OCI-LY7 (cell line): ENCODE data around the gene KCNK7.

Experiments
- EZH2phosphoT487 ChIP-seq: fragments of 200-600 bp; sonication (generic); IDR thresholded peaks from 2 replicates; pipeline ENCODE4 v1.6.1; 2018; ENCODE audit warnings: low read depth, borderline replicate concordance, mild to moderate bottlenecking, mixed run types, antibody characterized with exemption, low read length, moderate library complexity, mixed read lengths
- TF ChIP-seq, protein P1 (sequence below): fragments of 200-600 bp; sonication (generic); conservative IDR thresholded peaks from 2 replicates; pipeline ENCODE4 v1.5.1; 2014; ENCODE audit warnings: mild to moderate bottlenecking, antibody characterized with exemption, low read length, moderate library complexity, mixed read lengths

DNA sequence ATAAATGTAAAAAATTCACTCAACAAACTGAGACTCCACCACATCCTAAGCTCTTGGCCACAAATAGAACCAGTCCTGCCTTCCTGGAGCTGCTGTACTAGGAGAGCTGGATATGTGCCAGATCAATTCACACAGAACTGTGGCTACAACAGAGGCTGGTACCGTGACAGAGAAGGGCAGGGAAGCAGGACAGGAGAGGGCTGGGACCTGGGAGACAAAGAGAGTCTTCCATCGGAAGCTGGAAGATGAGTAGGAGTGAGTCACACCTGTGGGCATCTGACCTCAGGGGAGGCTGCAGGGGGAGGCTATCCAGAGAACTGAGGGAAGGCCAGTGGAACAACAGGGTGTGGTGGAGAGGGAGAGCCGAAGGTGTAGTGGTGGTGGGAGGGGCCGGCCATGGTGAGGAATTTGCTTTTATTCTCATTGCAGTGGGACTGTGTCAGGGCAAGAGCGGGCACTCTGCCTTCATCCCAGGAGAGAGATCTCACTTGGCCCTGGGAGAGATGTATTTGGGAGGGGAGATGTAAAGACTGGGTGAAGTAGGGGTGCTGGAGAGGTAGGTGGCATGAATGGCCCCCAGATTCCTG is 35.6 kb downstream of the KCNK7 start:
- TF ChIP-seq, protein P1, sequence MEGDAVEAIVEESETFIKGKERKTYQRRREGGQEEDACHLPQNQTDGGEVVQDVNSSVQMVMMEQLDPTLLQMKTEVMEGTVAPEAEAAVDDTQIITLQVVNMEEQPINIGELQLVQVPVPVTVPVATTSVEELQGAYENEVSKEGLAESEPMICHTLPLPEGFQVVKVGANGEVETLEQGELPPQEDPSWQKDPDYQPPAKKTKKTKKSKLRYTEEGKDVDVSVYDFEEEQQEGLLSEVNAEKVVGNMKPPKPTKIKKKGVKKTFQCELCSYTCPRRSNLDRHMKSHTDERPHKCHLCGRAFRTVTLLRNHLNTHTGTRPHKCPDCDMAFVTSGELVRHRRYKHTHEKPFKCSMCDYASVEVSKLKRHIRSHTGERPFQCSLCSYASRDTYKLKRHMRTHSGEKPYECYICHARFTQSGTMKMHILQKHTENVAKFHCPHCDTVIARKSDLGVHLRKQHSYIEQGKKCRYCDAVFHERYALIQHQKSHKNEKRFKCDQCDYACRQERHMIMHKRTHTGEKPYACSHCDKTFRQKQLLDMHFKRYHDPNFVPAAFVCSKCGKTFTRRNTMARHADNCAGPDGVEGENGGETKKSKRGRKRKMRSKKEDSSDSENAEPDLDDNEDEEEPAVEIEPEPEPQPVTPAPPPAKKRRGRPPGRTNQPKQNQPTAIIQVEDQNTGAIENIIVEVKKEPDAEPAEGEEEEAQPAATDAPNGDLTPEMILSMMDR: no peak
- no peak for TF ChIP-seq EZH2phosphoT487
